IMR-90 (cell line): ENCODE results near the gene NOS1AP. TPM values are rescaled to one million over a fixed set of nuclear protein-coding genes. Genes with fewer than 3 reads are reported as not detected.

Source experiments
- ATAC-seq: fragments of 200-7000 bp; cut with Tn5 transposase; 2 replicates; pipeline ENCODE4 v1.9.1; 2020; ENCODE audit warnings: low read depth, mild to moderate bottlenecking, moderate library complexity
- BruUV-seq: library from RNA; stranded (reverse); fragments of 400-500 nt; replicated peaks from 2 replicates; lab custom pipeline; 2021; lab: Mats Ljungman, UMichigan
- CTCF ChIA-PET: fragments of 300-600 bp; formaldehyde crosslinking; extraction: SDS; loops from one replicate; lab custom pipeline; 2021; ENCODE audit warnings: antibody characterized with exemption; lab: Yijun Ruan, JAX
- POLR2A ChIA-PET: fragments of 300-600 bp; sonication (Branson Sonifier 250); formaldehyde crosslinking; loops from one replicate; lab custom pipeline; 2022; ENCODE audit warnings: antibody characterized with exemption; ENCODE audit not compliant: unreplicated experiment; lab: Charles Lee
- DNase-seq: peaks from one replicate; pipeline ENCODE4 v3.0.0; 2013
- H2AFZ ChIP-seq: replicated peaks from 2 replicates; pipeline ENCODE3; 2013; ENCODE audit warnings: low read length, mild to moderate bottlenecking; ENCODE audit not compliant: poor library complexity
- H2AK5ac ChIP-seq: 2 replicates; pipeline ENCODE4 v1.6.1; 2013; ENCODE audit warnings: low read depth, low read length, inconsistent platforms
- H2AK9ac ChIP-seq: replicated peaks from 2 replicates; pipeline ENCODE3; 2013; ENCODE audit warnings: mild to moderate bottlenecking, low read depth, low read length, moderate library complexity; ENCODE audit not compliant: poor library complexity
- H2BK120ac ChIP-seq: 2 replicates; pipeline ENCODE4 v1.6.1; 2013; ENCODE audit warnings: low read depth, low read length, inconsistent platforms
- H2BK15ac ChIP-seq: 3 replicates; pipeline ENCODE4 v1.6.1; 2013; ENCODE audit warnings: low read depth, low read length, inconsistent platforms
- H2BK20ac ChIP-seq: 2 replicates; pipeline ENCODE4 v1.6.1; 2013; ENCODE audit warnings: low read depth, mild to moderate bottlenecking, inconsistent platforms, low read length, moderate library complexity
- H2BK5ac ChIP-seq: 2 replicates; pipeline ENCODE4 v1.6.1; 2013; ENCODE audit warnings: mild to moderate bottlenecking, low read depth, low read length, inconsistent platforms; ENCODE audit not compliant: poor library complexity, severe bottlenecking
- H3K14ac ChIP-seq: replicated peaks from 2 replicates; pipeline ENCODE4 v1.6.1; 2013; ENCODE audit warnings: low read depth, low read length, inconsistent platforms
- H3K18ac ChIP-seq: 2 replicates; pipeline ENCODE4 v1.6.1; 2013; ENCODE audit warnings: low read depth, low read length, control low read depth
- H3K23ac ChIP-seq: 2 replicates; pipeline ENCODE4 v1.6.1; 2013; ENCODE audit warnings: low read depth, low read length, inconsistent platforms
- H3K27ac ChIP-seq: 2 replicates; pipeline ENCODE4 v1.5.1; 2013; ENCODE audit warnings: mild to moderate bottlenecking, control low read depth, low read length; ENCODE audit not compliant: insufficient read depth
- H3K27me3 ChIP-seq: 2 replicates; pipeline ENCODE4 v1.6.1; 2013; ENCODE audit warnings: low read length; ENCODE audit not compliant: control insufficient read depth, insufficient read depth
- H3K36me3 ChIP-seq: 2 replicates; pipeline ENCODE4 v1.6.1; 2013; ENCODE audit warnings: low read length, mixed read lengths; ENCODE audit not compliant: control insufficient read depth, insufficient read depth
- H3K4ac ChIP-seq: 2 replicates; pipeline ENCODE4 v1.6.1; 2013; ENCODE audit warnings: low read depth, low read length, inconsistent platforms
- H3K4me1 ChIP-seq: 2 replicates; pipeline ENCODE4 v1.6.1; 2013; ENCODE audit warnings: low read length, mixed read lengths; ENCODE audit not compliant: control insufficient read depth, insufficient read depth
- H3K4me2 ChIP-seq: 2 replicates; pipeline ENCODE4 v1.6.1; 2013; ENCODE audit warnings: low read depth, mild to moderate bottlenecking, control low read depth, low read length, moderate library complexity
- H3K4me3 ChIP-seq: 2 replicates; pipeline ENCODE4 v1.5.1; 2013; ENCODE audit warnings: low read depth, mild to moderate bottlenecking, control low read depth, low read length, moderate library complexity; ENCODE audit not compliant: insufficient read depth
- H3K56ac ChIP-seq: 2 replicates; pipeline ENCODE4 v1.6.1; 2013; ENCODE audit warnings: low read length, inconsistent platforms; ENCODE audit not compliant: insufficient read depth; ENCODE audit errors: extremely low read depth
- H3K79me1 ChIP-seq, 2 experiments: 2 replicates each; pipeline ENCODE4 v1.6.1; 2013; ENCODE audit warnings: low read length in 2 of 2, inconsistent platforms in 1 of 2, low read depth in 1 of 2
- H3K9ac ChIP-seq: 2 replicates; pipeline ENCODE4 v1.6.1; 2013; ENCODE audit warnings: low read depth, low read length, control low read depth
- H3K9me1 ChIP-seq: 2 replicates; pipeline ENCODE4 v1.6.1; 2013; ENCODE audit warnings: low read length, inconsistent platforms; ENCODE audit not compliant: insufficient read depth
- H3K9me3 ChIP-seq: 2 replicates; pipeline ENCODE4 v1.6.1; 2013; ENCODE audit warnings: low read length; ENCODE audit not compliant: control insufficient read depth, insufficient read depth
- H4K20me1 ChIP-seq: 2 replicates; pipeline ENCODE4 v1.6.1; 2013; ENCODE audit warnings: low read length, inconsistent platforms; ENCODE audit not compliant: insufficient read depth
- H4K5ac ChIP-seq: 2 replicates; pipeline ENCODE4 v1.6.1; 2013; ENCODE audit warnings: mild to moderate bottlenecking, low read depth, low read length, control low read depth
- H4K8ac ChIP-seq, 2 experiments: 2 replicates each; pipeline ENCODE4 v1.6.1; 2013; ENCODE audit warnings: low read depth in 2 of 2, low read length in 2 of 2, control low read depth in 1 of 2, inconsistent platforms in 1 of 2
- H4K91ac ChIP-seq: 2 replicates; pipeline ENCODE4 v1.6.1; 2013; ENCODE audit warnings: low read depth, low read length, inconsistent platforms; ENCODE audit not compliant: insufficient read depth
- BHLHE40 ChIP-seq: fragments of 150-350 bp; IDR thresholded peaks from 2 replicates; pipeline ENCODE4 v1.6.1; 2016; ENCODE audit warnings: mild to moderate bottlenecking, low read depth, low read length
- CEBPB ChIP-seq: IDR thresholded peaks from 2 replicates; pipeline ENCODE4 v1.6.1; 2012; ENCODE audit warnings: low read depth, low read length, improper control_type of control experiment
- CHD1 ChIP-seq: IDR thresholded peaks from 2 replicates; pipeline ENCODE4 v1.6.1; 2012; ENCODE audit warnings: low read depth, low read length, improper control_type of control experiment
- CTCF ChIP-seq: conservative IDR thresholded peaks from 2 replicates; pipeline ENCODE4 v1.5.1; 2012; ENCODE audit warnings: mild to moderate bottlenecking, low read depth, low read length, improper control_type of control experiment
- ELK1 ChIP-seq: fragments of 150-350 bp; IDR thresholded peaks from 2 replicates; pipeline ENCODE4 v1.6.1; 2016; ENCODE audit warnings: low read depth, mild to moderate bottlenecking, low read length, moderate library complexity, borderline replicate concordance
- FOS ChIP-seq: fragments of 150-350 bp; IDR thresholded peaks from 2 replicates; pipeline ENCODE4 v1.6.1; 2016; ENCODE audit warnings: low read depth, low read length
- MAZ ChIP-seq: IDR thresholded peaks from 2 replicates; pipeline ENCODE4 v1.6.1; 2012; ENCODE audit warnings: low read depth, mild to moderate bottlenecking, low read length, improper control_type of control experiment, moderate library complexity, borderline replicate concordance
- MXI1 ChIP-seq: IDR thresholded peaks from 2 replicates; pipeline ENCODE4 v1.6.1; 2012; ENCODE audit warnings: low read depth, mild to moderate bottlenecking, low read length, moderate library complexity, borderline replicate concordance
- NFE2L2 ChIP-seq: fragments of 150-350 bp; IDR thresholded peaks from 2 replicates; pipeline ENCODE4 v1.6.1; 2016; ENCODE audit warnings: low read depth, mild to moderate bottlenecking, low read length
- RAD21 ChIP-seq: IDR thresholded peaks from 2 replicates; pipeline ENCODE4 v1.6.1; 2012; ENCODE audit warnings: low read length, improper control_type of control experiment
- RCOR1 ChIP-seq: IDR thresholded peaks from 2 replicates; pipeline ENCODE4 v1.6.1; 2012; ENCODE audit warnings: mild to moderate bottlenecking, low read length, improper control_type of control experiment; ENCODE audit not compliant: insufficient replicate concordance
- RFX5 ChIP-seq: IDR thresholded peaks from 2 replicates; pipeline ENCODE4 v1.8.0; 2012; ENCODE audit warnings: low read depth, mild to moderate bottlenecking, low read length, moderate library complexity
- SMC3 ChIP-seq: fragments of 150-350 bp; IDR thresholded peaks from 2 replicates; pipeline ENCODE4 v1.6.1; 2016; ENCODE audit warnings: low read depth, mild to moderate bottlenecking, antibody characterized with exemption, low read length, moderate library complexity
- USF2 ChIP-seq: fragments of 150-350 bp; IDR thresholded peaks from 2 replicates; pipeline ENCODE4 v1.6.1; 2017; ENCODE audit warnings: mild to moderate bottlenecking, antibody characterized with exemption, low read length, low read depth
- WGBS, 2 experiments: methylation state at CpG; one replicate each; pipeline versions ENCODE4 v1.1.5 to v1.1.7; 2013; ENCODE audit warnings: missing lambda C conversion rate in 2 of 2; ENCODE audit not compliant: insufficient read length in 1 of 2; ENCODE audit errors: extremely low coverage in 2 of 2; 5-methylcytosine and 5-hydroxymethylcytosine counted together
- dilution Hi-C: fragments of 300-500 bp; cut with HindIII; formaldehyde crosslinking; loops from one replicate; pipeline ENCODE4 v1.14.3; 2018; ENCODE audit warnings: low sequenced_read_pairs; ENCODE audit not compliant: unreplicated experiment
- in situ Hi-C: fragments of 300-500 bp; cut with MboI; formaldehyde crosslinking; loops from 3 replicates; pipeline ENCODE4 v1.14.3; 2019; ENCODE audit warnings: low sequenced_read_pairs, inconsistent platforms, mixed read lengths
- intact Hi-C: fragments of 100-400 bp; cut with micrococcal nuclease; formaldehyde crosslinking; loops from 2 replicates; pipeline ENCODE4 v1.10.0; 2022
- polyA plus RNA-seq, 3 experiments: library from polyadenylated mRNA; depleted of rRNA; stranded (reverse); fragments of >200 nt; gene quantifications; 2 replicates each; pipeline ENCODE4 v1.2.3, GENCODE V29; 2012; ENCODE audit warnings: low replicate concordance in 1 of 3
- total RNA-seq: library from RNA; depleted of rRNA; stranded (reverse); fragments of >200 nt; gene quantifications from 2 replicates; pipeline ENCODE4 v1.2.3, GENCODE V29; 2012

The NOS1AP gene
- total and polyA plus RNA-seq, 2 of the 4 experiments (the other 2 are of a cell fraction) = 0.18 to 0.19 TPM

- ChIA-PET POLR2A (no interaction called here), CTCF (interaction anchor here (0.6 kb wide), 1 partner anchor 12 kb away, joined by 3 read pairs; no protein-coding TSS in a partner anchor)
- H3K36me3 ChIP-seq = no peaks in the 10 kb centered on the region
- ATAC-seq = no peak
- H3K9me1 ChIP-seq = no peaks in the 10 kb centered on the region
- no peak overlapping the region for H2BK120ac ChIP-seq
- no peak for DNase-seq
- H3K14ac ChIP-seq = no peak overlapping the region
- no peak overlapping the region for H3K4me3 ChIP-seq
- no peak overlapping the region for H3K4ac ChIP-seq
- no peak overlapping the region for H2AK9ac ChIP-seq
- H3K4me1 ChIP-seq = no peaks in the 10 kb centered on the region
- no peak overlapping the region for H4K5ac ChIP-seq
- H2AK5ac ChIP-seq = no peak overlapping the region
- peaks cover 21% of the 10 kb centered on the region for H3K27me3 ChIP-seq
- intact Hi-C loops = no loop called here
- H3K23ac ChIP-seq = no peak overlapping the region
- in situ Hi-C loops = no loop called here
- no peak for TF ChIP-seq RAD21
- TF ChIP-seq RCOR1 = no peak
- no peak for TF ChIP-seq USF2
- TF ChIP-seq ELK1 = no peak
- TF ChIP-seq SMC3 = no peak
- no peak for TF ChIP-seq MXI1
- no peak for TF ChIP-seq MAZ
- no peak for TF ChIP-seq CTCF
- no peak for TF ChIP-seq NFE2L2
- TF ChIP-seq FOS = no peak
- TF ChIP-seq CEBPB = no peak
- TF ChIP-seq BHLHE40 = no peak
- TF ChIP-seq CHD1 = no peak
- no peak for TF ChIP-seq RFX5
- no peak overlapping the region for H3K4me2 ChIP-seq
- no peak overlapping the region for H3K18ac ChIP-seq
- no peak overlapping the region for H4K8ac ChIP-seq
- dilution Hi-C loops = no loop called here
- H2BK15ac ChIP-seq = no peak overlapping the region
- H3K9me3 ChIP-seq = no peaks in the 10 kb centered on the region
- H3K56ac ChIP-seq = no peak overlapping the region
- H2BK5ac ChIP-seq = no peak overlapping the region
- no peak overlapping the region for H2AFZ ChIP-seq
- no peaks in the 10 kb centered on the region for H3K79me1 ChIP-seq
- no peak overlapping the region for H2BK20ac ChIP-seq
- no peak overlapping the region for H4K91ac ChIP-seq
- H3K27ac ChIP-seq = no peak overlapping the region
- BruUV-seq = no TSS peak
- H4K20me1 ChIP-seq = no peaks in the 10 kb centered on the region
- WGBS, 2 experiments = 20% methylated on average over 1 of the region's 7 CpGs; no CpG with 5 or more reads in 1 of the 2 experiments
- H3K9ac ChIP-seq = no peak overlapping the region
Observed at GRCh38 chr1:162369571-162369970, 300.1 kb downstream of the NOS1AP start.
